Measurements from ENCODE around the gene PLCH1.

Gene PLCH1

DNA sequence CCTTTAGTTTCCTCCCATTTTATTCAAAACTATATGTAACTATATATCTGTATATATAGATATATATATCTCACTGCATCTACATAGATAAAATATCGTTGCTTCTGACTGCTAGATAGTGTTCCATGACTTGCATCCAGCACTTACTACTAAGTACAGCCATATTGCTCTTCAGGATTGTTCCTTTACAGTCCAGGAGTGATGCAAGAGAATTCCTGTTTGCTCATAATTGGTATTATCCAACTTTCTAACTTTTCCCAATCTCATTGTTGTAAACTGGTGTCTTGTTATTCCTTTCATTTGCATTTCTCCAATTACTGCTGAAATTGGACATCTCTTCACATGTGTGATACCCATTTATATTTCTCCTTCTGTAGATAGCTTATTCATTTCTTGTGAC is 351.6 kb downstream of the PLCH1 start:
- H3K27ac ChIP-seq = no peak overlapping the region
- no peak for TF ChIP-seq ZFX (IDR thresholded peaks at IDR 0.05)
- TF ChIP-seq, protein P1, sequence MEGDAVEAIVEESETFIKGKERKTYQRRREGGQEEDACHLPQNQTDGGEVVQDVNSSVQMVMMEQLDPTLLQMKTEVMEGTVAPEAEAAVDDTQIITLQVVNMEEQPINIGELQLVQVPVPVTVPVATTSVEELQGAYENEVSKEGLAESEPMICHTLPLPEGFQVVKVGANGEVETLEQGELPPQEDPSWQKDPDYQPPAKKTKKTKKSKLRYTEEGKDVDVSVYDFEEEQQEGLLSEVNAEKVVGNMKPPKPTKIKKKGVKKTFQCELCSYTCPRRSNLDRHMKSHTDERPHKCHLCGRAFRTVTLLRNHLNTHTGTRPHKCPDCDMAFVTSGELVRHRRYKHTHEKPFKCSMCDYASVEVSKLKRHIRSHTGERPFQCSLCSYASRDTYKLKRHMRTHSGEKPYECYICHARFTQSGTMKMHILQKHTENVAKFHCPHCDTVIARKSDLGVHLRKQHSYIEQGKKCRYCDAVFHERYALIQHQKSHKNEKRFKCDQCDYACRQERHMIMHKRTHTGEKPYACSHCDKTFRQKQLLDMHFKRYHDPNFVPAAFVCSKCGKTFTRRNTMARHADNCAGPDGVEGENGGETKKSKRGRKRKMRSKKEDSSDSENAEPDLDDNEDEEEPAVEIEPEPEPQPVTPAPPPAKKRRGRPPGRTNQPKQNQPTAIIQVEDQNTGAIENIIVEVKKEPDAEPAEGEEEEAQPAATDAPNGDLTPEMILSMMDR (conservative IDR thresholded peaks at IDR 0.05) = no peak

- TF ChIP-seq, protein P1 (conservative IDR thresholded peaks at IDR 0.05) = no peak
- TF ChIP-seq ZFX (IDR thresholded peaks at IDR 0.05) = no peak
- H3K27ac ChIP-seq = no peak overlapping the region
Measured at GRCh38 chr3:155392138-155392537, 352.7 kb downstream of the PLCH1 start.

GRCh38 chr3:155391551-155391958 is 353.3 kb downstream of the PLCH1 start:
- TF ChIP-seq ZFX (IDR thresholded peaks at IDR 0.05) = no peak
- TF ChIP-seq, protein P1 (conservative IDR thresholded peaks at IDR 0.05) = no peak
- no peak overlapping the region for H3K27ac ChIP-seq

GRCh38 chr3:155391104-155391503 is 353.8 kb downstream of the PLCH1 start:
- TF ChIP-seq ZFX (IDR thresholded peaks at IDR 0.05) = no peak
- TF ChIP-seq, protein P1 (conservative IDR thresholded peaks at IDR 0.05) = no peak
- no peak overlapping the region for H3K27ac ChIP-seq

- no peak overlapping the region for H3K27ac ChIP-seq
- TF ChIP-seq, protein P1 (conservative IDR thresholded peaks at IDR 0.05) = no peak
- no peak for TF ChIP-seq ZFX (IDR thresholded peaks at IDR 0.05)
Measured at GRCh38 chr3:155390351-155390750, 354.5 kb downstream of the PLCH1 start.

GRCh38 chr3:155388417-155388816 is 356.5 kb downstream of the PLCH1 start:
- H3K27ac ChIP-seq = no peak overlapping the region
- no peak for TF ChIP-seq ZFX (IDR thresholded peaks at IDR 0.05)
- TF ChIP-seq, protein P1 (conservative IDR thresholded peaks at IDR 0.05) = no peak

DNA sequence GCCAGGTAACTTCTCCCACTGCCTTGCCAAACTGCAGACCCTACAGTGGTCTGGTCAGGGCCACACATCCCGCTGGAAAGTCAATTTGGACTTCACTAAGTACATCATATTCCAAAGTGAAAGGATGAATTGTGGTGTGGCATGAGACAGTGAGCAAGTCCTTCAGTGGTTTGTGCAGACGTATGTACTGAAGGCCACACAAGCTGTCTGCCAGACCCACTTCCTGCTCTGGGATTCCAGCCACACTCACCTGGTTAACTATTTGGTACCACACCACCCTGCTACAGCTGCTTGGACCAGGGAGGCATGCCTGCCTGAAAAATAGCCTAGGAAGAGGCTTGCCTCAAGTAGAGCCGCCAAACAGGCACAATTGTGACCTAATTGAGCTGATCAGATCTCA is 357.3 kb downstream of the PLCH1 start:
- no peak overlapping the region for H3K27ac ChIP-seq
- TF ChIP-seq, protein P1 (conservative IDR thresholded peaks at IDR 0.05) = no peak
- no peak for TF ChIP-seq ZFX (IDR thresholded peaks at IDR 0.05)

Data from C4-2B (cell line).